Hepatocyte (in vitro differentiated cells): ENCODE data around the gene PNMA5. TPM values are rescaled to one million over a fixed set of nuclear protein-coding genes. Genes with fewer than 3 reads are reported as not detected.

ENCODE experiments used
- polyA plus RNA-seq: library from polyadenylated mRNA; unstranded; fragments of >200 nt; fragmentation: Nextera tagmentation; extraction: Ambion mirVana; gene quantifications from 2 replicates; pipeline ENCODE4 v1.2.1, GENCODE V29; 2016
- total RNA-seq: library from RNA; depleted of rRNA; stranded (reverse); fragments of >200 nt; gene quantifications from 2 replicates; pipeline ENCODE4 v1.2.3, GENCODE V29; 2014

Gene PNMA5
- total and polyA plus RNA-seq, 2 experiments from 2014 or later = 0.07 TPM; not detected in 1

Other genes starting within 250 kb of the PNMA5 start
- 0.28 and 0.93 TPM in 2 replicates for gene MAGEA2, start 240.3 kb downstream of the PNMA5 start, total RNA-seq
- gene MAGEA2, start 240.3 kb downstream of the PNMA5 start, polyA plus RNA-seq = 0.24 and 0.39 TPM in 2 replicates
- not detected in 2 replicates for gene CSAG3, start 234.9 kb downstream of the PNMA5 start, total RNA-seq
- 0.33 TPM in 1 of 2 replicates, not detected in the other for gene CSAG3, start 234.9 kb downstream of the PNMA5 start, polyA plus RNA-seq
- not detected in 2 replicates for gene MAGEA6, start 224.4 kb downstream of the PNMA5 start, total RNA-seq
- gene MAGEA6, start 224.4 kb downstream of the PNMA5 start, polyA plus RNA-seq = 0.45 TPM in 1 of 2 replicates, not detected in the other
- 43.7 and 44.8 TPM in 2 replicates for gene CETN2, start 163.4 kb downstream of the PNMA5 start, total RNA-seq
- gene CETN2, start 163.4 kb downstream of the PNMA5 start, polyA plus RNA-seq = 45.5 and 46.0 TPM in 2 replicates
- gene NSDHL, start 163.1 kb downstream of the PNMA5 start, total RNA-seq = 46.2 and 56.7 TPM in 2 replicates
- gene NSDHL, start 163.1 kb downstream of the PNMA5 start, polyA plus RNA-seq = 47.8 and 62.9 TPM in 2 replicates
- gene ZNF185, start 96.0 kb downstream of the PNMA5 start, total RNA-seq = 10.6 and 10.8 TPM in 2 replicates
- gene ZNF185, start 96.0 kb downstream of the PNMA5 start, polyA plus RNA-seq = 18.1 and 18.3 TPM in 2 replicates
- 14.4 and 19.1 TPM in 2 replicates for gene PNMA3, start 62.4 kb upstream of the PNMA5 start, total RNA-seq
- gene PNMA3, start 62.4 kb upstream of the PNMA5 start, polyA plus RNA-seq = 18.4 and 20.0 TPM in 2 replicates
- gene PNMA6A, start 78.3 kb upstream of the PNMA5 start, total RNA-seq = 4.5 and 10.2 TPM in 2 replicates
- 11.8 and 12.4 TPM in 2 replicates for gene PNMA6A, start 78.3 kb upstream of the PNMA5 start, polyA plus RNA-seq
- not detected in 2 replicates for gene MAGEA1, start 185.2 kb upstream of the PNMA5 start, total RNA-seq
- not detected in 2 replicates for gene MAGEA1, start 185.2 kb upstream of the PNMA5 start, polyA plus RNA-seq